DOHH2 (cell line): ENCODE results near the gene PSMG3.
A peak's percentile ranks its signal among the peaks of the same experiment; 100 is the strongest.

Source experiments
- H3F3A ChIP-seq: fragments of 200-600 bp; sonication (generic), shearing (Covaris generic); 2 replicates; pipeline ENCODE4 v1.6.0; 2016; ENCODE audit warnings: antibody characterized with exemption, mild to moderate bottlenecking; ENCODE audit not compliant: control insufficient read depth, insufficient read depth
- H3K27ac ChIP-seq: fragments of 200-600 bp; sonication (generic); 2 replicates; pipeline ENCODE4 v1.5.1; 2014; ENCODE audit warnings: low read depth, mild to moderate bottlenecking, low read length, moderate library complexity
- H3K27me3 ChIP-seq: fragments of 200-600 bp; sonication (generic); 2 replicates; pipeline ENCODE4 v1.6.1; 2014; ENCODE audit warnings: mild to moderate bottlenecking, low read length, mixed read lengths; ENCODE audit not compliant: control insufficient read depth
- H3K36me3 ChIP-seq: fragments of 200-600 bp; sonication (generic); 2 replicates; pipeline ENCODE4 v1.6.1; 2014; ENCODE audit warnings: mild to moderate bottlenecking, low read length, moderate library complexity, mixed read lengths; ENCODE audit not compliant: control insufficient read depth
- H3K4me1 ChIP-seq: fragments of 200-600 bp; sonication (generic); 2 replicates; pipeline ENCODE4 v1.6.1; 2014; ENCODE audit warnings: mild to moderate bottlenecking, low read length, mixed read lengths; ENCODE audit not compliant: control insufficient read depth
- H3K4me2 ChIP-seq: fragments of 200-600 bp; sonication (generic); 2 replicates; pipeline ENCODE4 v1.6.0; 2014; ENCODE audit warnings: mild to moderate bottlenecking, low read length, moderate library complexity
- H3K4me3 ChIP-seq: fragments of 200-600 bp; sonication (generic); 2 replicates; pipeline ENCODE4 v1.5.1; 2014; ENCODE audit warnings: mild to moderate bottlenecking, low read length, mixed read lengths
- H3K79me2 ChIP-seq: fragments of 200-600 bp; sonication (generic); 2 replicates; pipeline ENCODE4 v1.6.1; 2014; ENCODE audit warnings: mild to moderate bottlenecking, low read length, mixed read lengths; ENCODE audit not compliant: control insufficient read depth
- H3K9me2 ChIP-seq: fragments of 200-600 bp; sonication (generic); replicated peaks from 2 replicates; pipeline ENCODE4 v1.6.1; 2014; ENCODE audit warnings: mild to moderate bottlenecking, low read length, mixed read lengths; ENCODE audit not compliant: control insufficient read depth
- H3K9me3 ChIP-seq: fragments of 200-600 bp; sonication (generic); 2 replicates; pipeline ENCODE4 v1.6.1; 2014; ENCODE audit warnings: antibody characterized with exemption, low read length, mixed read lengths; ENCODE audit not compliant: control insufficient read depth, insufficient read depth
- H4K20me1 ChIP-seq: fragments of 200-600 bp; sonication (generic); 2 replicates; pipeline ENCODE4 v1.6.0; 2014; ENCODE audit warnings: low read depth, mild to moderate bottlenecking, antibody characterized with exemption, low read length, moderate library complexity; ENCODE audit not compliant: control insufficient read depth, insufficient read depth
- CTCF ChIP-seq: fragments of 200-600 bp; sonication (generic); IDR thresholded peaks from one replicate; pipeline ENCODE4 v1.5.1; 2014; ENCODE audit warnings: antibody characterized with exemption, mild to moderate bottlenecking, low read depth, low read length; ENCODE audit not compliant: poor library complexity, severe bottlenecking
- EZH2phosphoT487 ChIP-seq: fragments of 200-600 bp; sonication (generic); IDR thresholded peaks from 2 replicates; pipeline ENCODE4 v1.6.1; 2017; ENCODE audit warnings: borderline replicate concordance, mild to moderate bottlenecking, antibody characterized with exemption, low read length, moderate library complexity, mixed read lengths

Gene PSMG3

GRCh38 chr7:1548944-1549343 is 20.9 kb downstream of the PSMG3 start:
- Histone ChIP-seq H3K27ac (no peak overlapping the region), H3K4me1 (peaks cover 8% of the 10 kb centered on the region; the same call in 1 of the 2 replicates)

GRCh38 chr7:1548438-1548831 is 21.4 kb downstream of the PSMG3 start:
- no peaks in the 10 kb centered on the region for H3F3A ChIP-seq
- H3K4me1 ChIP-seq: peaks cover 8% of the 10 kb centered on the region; the same call in 1 of the 2 replicates
- no peak overlapping the region for H3K27ac ChIP-seq
- peaks cover 15% of the 10 kb centered on the region for H3K36me3 ChIP-seq
- H4K20me1 ChIP-seq: no peaks in the 10 kb centered on the region
- TF ChIP-seq EZH2phosphoT487 (no peak), CTCF (peak; percentile 37)
- H3K79me2 ChIP-seq: no peaks in the 10 kb centered on the region
- H3K4me3 ChIP-seq: no peak overlapping the region
- H3K9me3 ChIP-seq: no peaks in the 10 kb centered on the region
- no peaks in the 10 kb centered on the region for H3K9me2 ChIP-seq
- H3K27me3 ChIP-seq: no peaks in the 10 kb centered on the region
- no peak overlapping the region for H3K4me2 ChIP-seq

More at GRCh38 chr7:1548944-1549343, 20.9 kb downstream of the PSMG3 start:
- Histone ChIP-seq H4K20me1 (no peaks in the 10 kb centered on the region), H3K9me3 (no peaks in the 10 kb centered on the region), H3K4me2 (no peak overlapping the region), H3K79me2 (no peaks in the 10 kb centered on the region), H3K36me3 (peaks cover 11% of the 10 kb centered on the region), H3F3A (no peaks in the 10 kb centered on the region), H3K27me3 (no peaks in the 10 kb centered on the region), H3K4me3 (no peak overlapping the region), H3K9me2 (no peaks in the 10 kb centered on the region)
- TF ChIP-seq CTCF (no peak), EZH2phosphoT487 (no peak)

- no peaks in the 10 kb centered on the region for H3K79me2 ChIP-seq
- H4K20me1 ChIP-seq: no peaks in the 10 kb centered on the region
- H3F3A ChIP-seq: no peaks in the 10 kb centered on the region
- no peak overlapping the region for H3K4me3 ChIP-seq
- no peaks in the 10 kb centered on the region for H3K9me3 ChIP-seq
- H3K27me3 ChIP-seq: no peaks in the 10 kb centered on the region
- peaks cover 8% of the 10 kb centered on the region; the same call in 1 of the 2 replicates for H3K4me1 ChIP-seq
- H3K4me2 ChIP-seq: no peak overlapping the region
- TF ChIP-seq EZH2phosphoT487: no peak
- H3K36me3 ChIP-seq: peaks cover 19% of the 10 kb centered on the region
- H3K9me2 ChIP-seq: no peaks in the 10 kb centered on the region
- H3K27ac ChIP-seq: no peak overlapping the region
Measured at GRCh38 chr7:1547777-1548437, 21.9 kb downstream of the PSMG3 start.

GRCh38 chr7:1546909-1547776 is 22.7 kb downstream of the PSMG3 start:
- Histone ChIP-seq H3K4me2 (no peak overlapping the region), H3K27me3 (no peaks in the 10 kb centered on the region), H3K36me3 (peaks cover 27% of the 10 kb centered on the region), H3F3A (peaks cover under 1% of the 10 kb centered on the region), H3K4me3 (no peak overlapping the region), H3K9me2 (no peaks in the 10 kb centered on the region), H3K79me2 (no peaks in the 10 kb centered on the region), H3K9me3 (no peaks in the 10 kb centered on the region), H4K20me1 (no peaks in the 10 kb centered on the region), H3K27ac (no peak overlapping the region), H3K4me1 (peaks cover 8% of the 10 kb centered on the region; the same call in 1 of the 2 replicates)
- TF ChIP-seq EZH2phosphoT487 (no peak), CTCF (no peak)
